GM19240 (cell line): Measurements from ENCODE around the gene PTK7.
"Not testable (repeated sequence)": the region's sequence is repeated elsewhere in the genome, so short reads cannot be mapped to it uniquely, and the experiment has no call there.

Experiments
- DNase-seq: peaks from one replicate; pipeline ENCODE4 v3.0.0; 2011; ENCODE audit warnings: low spot score; ENCODE audit not compliant: insufficient read length

Gene PTK7

GRCh38 chr6:43054206-43054943 is 21.7 kb upstream of the PTK7 start:
- DNase-seq: no peak

GRCh38 chr6:43055966-43056365 is 20.1 kb upstream of the PTK7 start:
- DNase-seq: no peak

- DNase-seq: no peak
Measured at GRCh38 chr6:43058531-43058930, 17.6 kb upstream of the PTK7 start.

- peak; percentile 99 for DNase-seq
Measured at GRCh38 chr6:43059168-43060033, 16.7 kb upstream of the PTK7 start, which contains the start of the genes KLC4 and MRPL2. KLC4 (plus strand) TSS chr6:43059631; CDS start chr6:43061336, 1,705 bp downstream. MRPL2 (minus strand) TSS chr6:43059434; CDS start chr6:43059381, 53 bp downstream.

GRCh38 chr6:43060034-43060754 is 15.9 kb upstream of the PTK7 start:
- no peak for DNase-seq

GRCh38 chr6:43060755-43061633 is 15.1 kb upstream of the PTK7 start:
- DNase-seq: no peak

GRCh38 chr6:43061861-43062260 is 14.3 kb upstream of the PTK7 start:
- no peak for DNase-seq

GRCh38 chr6:43062818-43063217 is 13.3 kb upstream of the PTK7 start:
- DNase-seq: no peak

- peak; percentile 71 for DNase-seq
Measured at GRCh38 chr6:43070028-43070632, 6.0 kb upstream of the PTK7 start.

- no peak for DNase-seq
Measured at GRCh38 chr6:43074847-43075669, 1.1 kb upstream of the PTK7 start.

GRCh38 chr6:43076464-43077332 is 584 bp downstream of the PTK7 start:
- DNase-seq: no peak

GRCh38 chr6:43077333-43077809 is 1.3 kb downstream of the PTK7 start:
- DNase-seq: no peak

- DNase-seq: no peak
Measured at GRCh38 chr6:43077981-43078511, 1.9 kb downstream of the PTK7 start.

- DNase-seq: no peak
Measured at GRCh38 chr6:43078691-43079090, 2.6 kb downstream of the PTK7 start.

GRCh38 chr6:43081043-43081442 is 4.9 kb downstream of the PTK7 start:
- no peak for DNase-seq

GRCh38 chr6:43081922-43082321 is 5.8 kb downstream of the PTK7 start:
- not testable (repeated sequence) for DNase-seq

- DNase-seq: no peak
Measured at GRCh38 chr6:43082806-43083655, 6.9 kb downstream of the PTK7 start.
